HCT116 (cell line): Measurements from ENCODE around the gene CTBP1. TPM values are rescaled to one million over a fixed set of nuclear protein-coding genes. Genes with fewer than 3 reads are reported as not detected.

Source experiments
- ATAC-seq: fragments of 200-7000 bp; cut with Tn5 transposase; 2 replicates; pipeline ENCODE4 v1.9.1; 2020; ENCODE audit warnings: mild to moderate bottlenecking, moderate library complexity
- BruUV-seq: library from RNA; stranded (reverse); fragments of 400-500 nt; replicated peaks from 2 replicates; lab custom pipeline; 2021; lab: Mats Ljungman, UMichigan
- CTCF ChIA-PET: fragments of 300-600 bp; sonication (Branson Sonifier 250); formaldehyde crosslinking; loops from one replicate; lab custom pipeline; 2021; ENCODE audit warnings: antibody characterized with exemption; lab: Charles Lee
- POLR2A ChIA-PET: fragments of 300-600, 350-600 bp; sonication (Branson Sonifier 250); formaldehyde crosslinking; loops from one replicate; lab custom pipeline; 2021; ENCODE audit warnings: antibody characterized with exemption; lab: Charles Lee
- RAD21 ChIA-PET, 2 experiments: fragments of 300-600 bp; sonication (Branson Sonifier 250); formaldehyde crosslinking; loops; one replicate each; lab custom pipeline; 2023; ENCODE audit warnings: low total read pairs in 2 of 2; ENCODE audit not compliant: uncharacterized antibody in 2 of 2, unreplicated experiment in 2 of 2, low non-redundant PET in 1 of 2; lab: Charles Lee
- DNase-seq: peaks from one replicate; pipeline ENCODE4 v3.0.0-alpha.2; 2010; ENCODE audit warnings: low read depth, low spot score
- H2AFZ ChIP-seq: fragments of 200-600 bp; shearing (Covaris generic), sonication (generic); 2 replicates; pipeline ENCODE4 v1.6.1; 2017; ENCODE audit warnings: low read depth, mixed run types, mixed read lengths, antibody characterized with exemption, low read length; ENCODE audit not compliant: poor library complexity, severe bottlenecking
- H3K27ac ChIP-seq: 2 replicates; pipeline ENCODE4 v1.5.1; 2012; ENCODE audit warnings: low read depth, low read length
- H3K27me3 ChIP-seq: fragments of 200-600 bp; sonication (generic); 2 replicates; pipeline ENCODE4 v1.6.1; 2016; ENCODE audit warnings: mixed run types, low read length, mixed read lengths; ENCODE audit not compliant: insufficient read depth
- H3K36me3 ChIP-seq, 2 experiments: fragments of 200-500 bp in 1 of 2; fragments of 200-600 bp in 1 of 2; sonication (Bioruptor generic) in 1 of 2; sonication (generic) in 1 of 2; 2 replicates each; pipeline versions ENCODE4 v1.5.1 to v1.6.1; 2014 to 2016; ENCODE audit warnings: low read length in 2 of 2, inconsistent platforms in 1 of 2, mixed read lengths in 1 of 2, mixed run types in 1 of 2; ENCODE audit not compliant: insufficient read depth in 2 of 2, control insufficient read depth in 1 of 2
- H3K4me1 ChIP-seq, 2 experiments: fragments of 200-600 bp in 1 of 2; sonication (generic) in 1 of 2; 2 replicates each; pipeline versions ENCODE4 v1.5.1 to v1.6.1; 2012 to 2017; ENCODE audit warnings: low read length in 2 of 2, inconsistent platforms in 1 of 2, mild to moderate bottlenecking in 1 of 2, mixed read lengths in 1 of 2, mixed run types in 1 of 2, moderate library complexity in 1 of 2; ENCODE audit not compliant: insufficient read depth in 2 of 2, control insufficient read depth in 1 of 2
- H3K4me2 ChIP-seq: fragments of 200-600 bp; sonication (generic); 2 replicates; pipeline ENCODE4 v1.6.1; 2017; ENCODE audit warnings: mixed run types, low read length, mixed read lengths
- H3K4me3 ChIP-seq, 2 experiments: fragments of 200-600 bp in 1 of 2; sonication (generic) in 1 of 2; replicated peaks in 1 of 2; 2 replicates each; pipeline ENCODE4 v1.5.1; 2011 to 2016; ENCODE audit warnings: low read length in 2 of 2, control low read depth in 1 of 2, low read depth in 1 of 2, mild to moderate bottlenecking in 1 of 2, mixed read lengths in 1 of 2, mixed run types in 1 of 2
- H3K79me2 ChIP-seq: fragments of 200-600 bp; sonication (generic); 2 replicates; pipeline ENCODE4 v1.6.1; 2017; ENCODE audit warnings: mild to moderate bottlenecking, mixed run types, low read length, moderate library complexity, mixed read lengths; ENCODE audit not compliant: insufficient read depth
- H3K9ac ChIP-seq: fragments of 200-600 bp; sonication (generic); 2 replicates; pipeline ENCODE4 v1.6.1; 2016; ENCODE audit warnings: low read length, mixed read lengths
- H3K9me2 ChIP-seq: fragments of 200-600 bp; sonication (generic), shearing (Covaris generic); 2 replicates; pipeline ENCODE4 v1.6.1; 2017; ENCODE audit warnings: mixed run types, mild to moderate bottlenecking, moderate library complexity; ENCODE audit not compliant: insufficient read depth
- H3K9me3 ChIP-seq, 2 experiments: fragments of 200-500 bp in 1 of 2; fragments of 200-600 bp in 1 of 2; sonication (Bioruptor generic) in 1 of 2; sonication (generic) in 1 of 2; 2 replicates each; pipeline ENCODE4 v1.6.1; 2014 to 2017; ENCODE audit warnings: low read length in 2 of 2, mixed read lengths in 2 of 2, inconsistent platforms in 1 of 2, low read depth in 1 of 2, mild to moderate bottlenecking in 1 of 2, mixed run types in 1 of 2, moderate library complexity in 1 of 2; ENCODE audit not compliant: control insufficient read depth in 1 of 2, insufficient read depth in 1 of 2
- H4K20me1 ChIP-seq: fragments of 200-600 bp; sonication (generic), shearing (Covaris generic); 2 replicates; pipeline ENCODE4 v1.6.1; 2017; ENCODE audit warnings: mixed run types, mild to moderate bottlenecking, moderate library complexity; ENCODE audit not compliant: insufficient read depth
- ATF3 ChIP-seq: IDR thresholded peaks from 2 replicates; pipeline ENCODE4 v1.6.1; 2012
- CBX3 ChIP-seq: IDR thresholded peaks from 2 replicates; pipeline ENCODE4 v1.6.1; 2012; ENCODE audit warnings: low read depth
- CEBPB ChIP-seq: IDR thresholded peaks from 2 replicates; pipeline ENCODE4 v1.6.1; 2012; ENCODE audit warnings: low read depth
- EGR1 ChIP-seq: IDR thresholded peaks from 2 replicates; pipeline ENCODE4 v1.6.1; 2012; ENCODE audit warnings: low read depth
- EZH2 ChIP-seq: fragments of 200-600 bp; sonication (generic); IDR thresholded peaks from 2 replicates; pipeline ENCODE4 v1.6.1; 2017; ENCODE audit warnings: antibody characterized with exemption, mixed run types
- EZH2phosphoT487 ChIP-seq: fragments of 200-600 bp; IDR thresholded peaks from 2 replicates; pipeline ENCODE4 v1.6.1; 2018; ENCODE audit warnings: antibody characterized with exemption, borderline replicate concordance
- SP1 ChIP-seq: IDR thresholded peaks from 2 replicates; pipeline ENCODE4 v1.6.1; 2012; ENCODE audit warnings: low read depth
- SRF ChIP-seq: IDR thresholded peaks from 2 replicates; pipeline ENCODE4 v1.6.1; 2012; ENCODE audit warnings: low read depth
- TCF7L2 ChIP-seq: IDR thresholded peaks from 2 replicates; pipeline ENCODE4 v1.7.0; 2011; ENCODE audit warnings: borderline replicate concordance, inconsistent platforms; ENCODE audit not compliant: insufficient read depth, insufficient read length; ENCODE audit errors: extremely low read depth
- intact Hi-C: fragments of 100-400 bp; cut with micrococcal nuclease; formaldehyde crosslinking; loops from 2 replicates; pipeline ENCODE4 v1.10.0; 2022
- total RNA-seq: library from RNA; stranded (reverse); gene quantifications from one replicate; pipeline ENCODE4 v1.2.1, GENCODE V29; 2021; ENCODE audit not compliant: unreplicated experiment
- TF ChIP-seq, protein P1 (sequence below): IDR thresholded peaks from 2 replicates; pipeline ENCODE4 v1.6.1; 2011; ENCODE audit warnings: mild to moderate bottlenecking, low read length, moderate library complexity; ENCODE audit not compliant: insufficient replicate concordance; ENCODE audit errors: extremely low read depth
- TF ChIP-seq, protein P2 (sequence below): IDR thresholded peaks from 2 replicates; pipeline ENCODE4 v1.6.1; 2012; ENCODE audit warnings: low read depth

CTBP1 gene
- total RNA-seq, 1 experiment from 2014 or later: 175 TPM

- no peak within 1 kb of the TSS for H3K4me2 ChIP-seq
- DNase-seq: no peak
- H3K4me3 ChIP-seq: no peak within 1 kb of the TSS
These were observed 76.6 kb downstream of the CTBP1 start, which contains the start of gene SPON2 for GRCh38 chr4:1172228-1172851. TSS of gene SPON2 (minus strand) at chr4:1172583.

More at GRCh38 chr4:1172228-1172851, 76.6 kb downstream of the CTBP1 start, which contains the start of gene SPON2:
- ChIA-PET POLR2A (no interaction called here), RAD21 (no interaction called here), CTCF (no interaction called here)
- H3K27ac ChIP-seq: no peak within 1 kb of the TSS
- no peaks in the 10 kb centered on the region for H3K9me2 ChIP-seq
- H3K9ac ChIP-seq: no peak within 1 kb of the TSS
- H3K9me3 ChIP-seq: no peaks in the 10 kb centered on the region
- H3K4me1 ChIP-seq: peaks cover 0 to 13% of the 10 kb centered on the region in 2 experiments; a peak in 1 of 4 replicates
- no peak for ATAC-seq
- H2AFZ ChIP-seq: no peak within 1 kb of the TSS
- no TSS peak for BruUV-seq
- no peaks in the 10 kb centered on the region for H3K79me2 ChIP-seq
- TF ChIP-seq CBX3 (no peak), SRF (no peak), EZH2 (no peak), CEBPB (no peak), EGR1 (no peak), TCF7L2 (no peak), SP1 (no peak), EZH2phosphoT487 (no peak), ATF3 (no peak)
- TF ChIP-seq, protein P1, sequence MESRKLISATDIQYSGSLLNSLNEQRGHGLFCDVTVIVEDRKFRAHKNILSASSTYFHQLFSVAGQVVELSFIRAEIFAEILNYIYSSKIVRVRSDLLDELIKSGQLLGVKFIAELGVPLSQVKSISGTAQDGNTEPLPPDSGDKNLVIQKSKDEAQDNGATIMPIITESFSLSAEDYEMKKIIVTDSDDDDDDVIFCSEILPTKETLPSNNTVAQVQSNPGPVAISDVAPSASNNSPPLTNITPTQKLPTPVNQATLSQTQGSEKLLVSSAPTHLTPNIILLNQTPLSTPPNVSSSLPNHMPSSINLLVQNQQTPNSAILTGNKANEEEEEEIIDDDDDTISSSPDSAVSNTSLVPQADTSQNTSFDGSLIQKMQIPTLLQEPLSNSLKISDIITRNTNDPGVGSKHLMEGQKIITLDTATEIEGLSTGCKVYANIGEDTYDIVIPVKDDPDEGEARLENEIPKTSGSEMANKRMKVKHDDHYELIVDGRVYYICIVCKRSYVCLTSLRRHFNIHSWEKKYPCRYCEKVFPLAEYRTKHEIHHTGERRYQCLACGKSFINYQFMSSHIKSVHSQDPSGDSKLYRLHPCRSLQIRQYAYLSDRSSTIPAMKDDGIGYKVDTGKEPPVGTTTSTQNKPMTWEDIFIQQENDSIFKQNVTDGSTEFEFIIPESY: no peak
- TF ChIP-seq, protein P2, sequence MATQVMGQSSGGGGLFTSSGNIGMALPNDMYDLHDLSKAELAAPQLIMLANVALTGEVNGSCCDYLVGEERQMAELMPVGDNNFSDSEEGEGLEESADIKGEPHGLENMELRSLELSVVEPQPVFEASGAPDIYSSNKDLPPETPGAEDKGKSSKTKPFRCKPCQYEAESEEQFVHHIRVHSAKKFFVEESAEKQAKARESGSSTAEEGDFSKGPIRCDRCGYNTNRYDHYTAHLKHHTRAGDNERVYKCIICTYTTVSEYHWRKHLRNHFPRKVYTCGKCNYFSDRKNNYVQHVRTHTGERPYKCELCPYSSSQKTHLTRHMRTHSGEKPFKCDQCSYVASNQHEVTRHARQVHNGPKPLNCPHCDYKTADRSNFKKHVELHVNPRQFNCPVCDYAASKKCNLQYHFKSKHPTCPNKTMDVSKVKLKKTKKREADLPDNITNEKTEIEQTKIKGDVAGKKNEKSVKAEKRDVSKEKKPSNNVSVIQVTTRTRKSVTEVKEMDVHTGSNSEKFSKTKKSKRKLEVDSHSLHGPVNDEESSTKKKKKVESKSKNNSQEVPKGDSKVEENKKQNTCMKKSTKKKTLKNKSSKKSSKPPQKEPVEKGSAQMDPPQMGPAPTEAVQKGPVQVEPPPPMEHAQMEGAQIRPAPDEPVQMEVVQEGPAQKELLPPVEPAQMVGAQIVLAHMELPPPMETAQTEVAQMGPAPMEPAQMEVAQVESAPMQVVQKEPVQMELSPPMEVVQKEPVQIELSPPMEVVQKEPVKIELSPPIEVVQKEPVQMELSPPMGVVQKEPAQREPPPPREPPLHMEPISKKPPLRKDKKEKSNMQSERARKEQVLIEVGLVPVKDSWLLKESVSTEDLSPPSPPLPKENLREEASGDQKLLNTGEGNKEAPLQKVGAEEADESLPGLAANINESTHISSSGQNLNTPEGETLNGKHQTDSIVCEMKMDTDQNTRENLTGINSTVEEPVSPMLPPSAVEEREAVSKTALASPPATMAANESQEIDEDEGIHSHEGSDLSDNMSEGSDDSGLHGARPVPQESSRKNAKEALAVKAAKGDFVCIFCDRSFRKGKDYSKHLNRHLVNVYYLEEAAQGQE: no peak
- no peaks in the 10 kb centered on the region for H3K27me3 ChIP-seq
- H3K36me3 ChIP-seq: no peaks in the 10 kb centered on the region
- intact Hi-C loops: no loop called here
- no peaks in the 10 kb centered on the region for H4K20me1 ChIP-seq
